Large intestine (tissue), 3 donors: ENCODE measurements around the gene ACR. TPM values are rescaled to one million over a fixed set of nuclear protein-coding genes. Genes with fewer than 3 reads are reported as not detected.
A peak's percentile ranks its signal among the peaks of the same experiment; 100 is the strongest.

Experiments
- DNase-seq, 2 donors: peaks; one replicate each; pipeline versions ENCODE4 v3.0.0 to v3.0.0-alpha.2; 2013
- H3K27ac ChIP-seq: one replicate; pipeline ENCODE4 v1.5.1; 2013; ENCODE audit warnings: low read length
- H3K27me3 ChIP-seq: 2 replicates; pipeline ENCODE4 v1.6.1; 2013; ENCODE audit warnings: low read length; ENCODE audit not compliant: control insufficient read depth, insufficient read depth
- H3K36me3 ChIP-seq: 2 replicates; pipeline ENCODE4 v1.6.1; 2013; ENCODE audit warnings: low read length; ENCODE audit not compliant: control insufficient read depth, insufficient read depth
- H3K4me1 ChIP-seq: one replicate; pipeline ENCODE4 v1.6.1; 2013; ENCODE audit warnings: low read length; ENCODE audit not compliant: control insufficient read depth, insufficient read depth
- H3K4me3 ChIP-seq: one replicate; pipeline ENCODE4 v1.5.1; 2013; ENCODE audit warnings: low read length
- H3K9me3 ChIP-seq: one replicate; pipeline ENCODE4 v1.6.1; 2013; ENCODE audit warnings: mild to moderate bottlenecking, low read depth, low read length, moderate library complexity; ENCODE audit not compliant: control insufficient read depth
- WGBS: methylation state at CpG from one replicate; pipeline ENCODE4 v1.1.5; 2013; ENCODE audit warnings: low lambda C conversion rate; ENCODE audit not compliant: insufficient coverage; 5-methylcytosine and 5-hydroxymethylcytosine counted together
- polyA plus RNA-seq: library from polyadenylated mRNA; unstranded; fragments of 120-200 nt; gene quantifications from one replicate; pipeline ENCODE4 v1.2.1, GENCODE V29; 2013

ACR gene
- polyA plus RNA-seq, 1 donor, result 0.48 TPM

GRCh38 chr22:50725597-50725996 lies 12.4 kb upstream of the ACR start:
- no CpG with 5 or more reads among the region's 7 CpGs for WGBS
- no peak overlapping the region for H3K27ac ChIP-seq
- no peak for DNase-seq
- H3K36me3 ChIP-seq, result peaks cover 61% of the 10 kb centered on the region
- H3K9me3 ChIP-seq, result peaks cover 5% of the 10 kb centered on the region
- H3K27me3 ChIP-seq, result peaks cover 12% of the 10 kb centered on the region
- H3K4me1 ChIP-seq, result no peaks in the 10 kb centered on the region
- H3K4me3 ChIP-seq, result no peak overlapping the region

- WGBS, result 80% methylated on average over 1 of the region's 14 CpGs
- no peak overlapping the region for H3K4me3 ChIP-seq
- H3K36me3 ChIP-seq, result peaks cover 61% of the 10 kb centered on the region
- peaks cover 12% of the 10 kb centered on the region for H3K27me3 ChIP-seq
- H3K4me1 ChIP-seq, result peaks cover 4% of the 10 kb centered on the region
- H3K9me3 ChIP-seq, result peaks cover 5% of the 10 kb centered on the region
- DNase-seq, result no peak
- H3K27ac ChIP-seq, result no peak overlapping the region
Measured at GRCh38 chr22:50726643-50727340, 11.2 kb upstream of the ACR start.

- no peaks in the 10 kb centered on the region for H3K9me3 ChIP-seq
- no peak overlapping the region for H3K4me3 ChIP-seq
- no peak overlapping the region for H3K27ac ChIP-seq
- H3K27me3 ChIP-seq, result peaks cover 15% of the 10 kb centered on the region
- peaks cover 4% of the 10 kb centered on the region for H3K4me1 ChIP-seq
- peaks cover 53% of the 10 kb centered on the region for H3K36me3 ChIP-seq
- no CpG with 5 or more reads among the region's 23 CpGs for WGBS
- no peak for DNase-seq
Measured at GRCh38 chr22:50727678-50728522, 10.1 kb upstream of the ACR start.

- no peak overlapping the region for H3K27ac ChIP-seq
- H3K27me3 ChIP-seq, result peaks cover 15% of the 10 kb centered on the region
- no peak for DNase-seq
- H3K4me1 ChIP-seq, result peaks cover 4% of the 10 kb centered on the region
- no CpG with 5 or more reads among the region's 2 CpGs for WGBS
- no peaks in the 10 kb centered on the region for H3K9me3 ChIP-seq
- peaks cover 46% of the 10 kb centered on the region for H3K36me3 ChIP-seq
- no peak overlapping the region for H3K4me3 ChIP-seq
Measured at GRCh38 chr22:50728523-50728931, 9.5 kb upstream of the ACR start.

GRCh38 chr22:50729391-50730012 lies 8.5 kb upstream of the ACR start:
- no CpG with 5 or more reads among the region's 21 CpGs for WGBS
- DNase-seq, result no peak
- Histone ChIP-seq H3K36me3 (peaks cover 37% of the 10 kb centered on the region), H3K9me3 (no peaks in the 10 kb centered on the region), H3K4me1 (peaks cover 4% of the 10 kb centered on the region), H3K27ac (no peak overlapping the region), H3K4me3 (no peak overlapping the region), H3K27me3 (peaks cover 15% of the 10 kb centered on the region)

- DNase-seq, result no peak
- no CpG with 5 or more reads among the region's 54 CpGs for WGBS
- Histone ChIP-seq H3K4me3 (no peak overlapping the region), H3K27ac (no peak overlapping the region), H3K9me3 (no peaks in the 10 kb centered on the region), H3K27me3 (peaks cover 15% of the 10 kb centered on the region), H3K4me1 (peaks cover 4% of the 10 kb centered on the region), H3K36me3 (peaks cover 30% of the 10 kb centered on the region)
Measured at GRCh38 chr22:50730013-50730891, 7.8 kb upstream of the ACR start.

- Histone ChIP-seq H3K4me1 (peaks cover 4% of the 10 kb centered on the region), H3K9me3 (no peaks in the 10 kb centered on the region), H3K4me3 (no peak overlapping the region), H3K27me3 (peaks cover 15% of the 10 kb centered on the region), H3K27ac (no peak overlapping the region), H3K36me3 (peaks cover 21% of the 10 kb centered on the region)
- peak in 1 of 2 donors; percentile 36 for DNase-seq
- WGBS, result no CpG with 5 or more reads among the region's 76 CpGs
Measured at GRCh38 chr22:50730941-50731661, 6.9 kb upstream of the ACR start.

- peaks cover 12% of the 10 kb centered on the region for H3K36me3 ChIP-seq
- DNase-seq, result peak; percentile 31 to 54
- H3K9me3 ChIP-seq, result no peaks in the 10 kb centered on the region
- H3K27me3 ChIP-seq, result peaks cover 15% of the 10 kb centered on the region
- no CpG with 5 or more reads among the region's 32 CpGs for WGBS
- peaks cover 4% of the 10 kb centered on the region for H3K4me1 ChIP-seq
- no peak overlapping the region for H3K27ac ChIP-seq
- no peak overlapping the region for H3K4me3 ChIP-seq
Measured at GRCh38 chr22:50731811-50732624, 6.0 kb upstream of the ACR start.

GRCh38 chr22:50732681-50733080 lies 5.3 kb upstream of the ACR start:
- DNase-seq, result no peak
- Histone ChIP-seq H3K4me1 (peaks cover 4% of the 10 kb centered on the region), H3K9me3 (no peaks in the 10 kb centered on the region), H3K27ac (no peak overlapping the region), H3K27me3 (peaks cover 15% of the 10 kb centered on the region), H3K4me3 (no peak overlapping the region), H3K36me3 (peaks cover 11% of the 10 kb centered on the region)
- WGBS, result 100% methylated on average over 3 of the region's 12 CpGs
